ENCODE results near the gene RAPGEF5.

Gene RAPGEF5

GRCh38 chr7:22387583-22387982, 30.6 kb upstream of the RAPGEF5 start:
- Histone ChIP-seq H3K4me2 (ENCODE audit: low read depth, low read length) (no peak overlapping the region), H3K27ac (ENCODE audit: low read length) (no peak overlapping the region), H3K9me3 (replicated peaks; ENCODE audit: insufficient read depth, low read length) (no peaks in the 10 kb centered on the region), H3K36me3 (replicated peaks; ENCODE audit: insufficient read depth, low read length) (no peaks in the 10 kb centered on the region), H3K4me3 (ENCODE audit: low read length) (no peak overlapping the region), H3K4me1 (ENCODE audit: low read length) (no peaks in the 10 kb centered on the region), H4K20me1 (ENCODE audit: insufficient read depth, low read length) (no peaks in the 10 kb centered on the region), H3K9me2 (replicated peaks; ENCODE audit: insufficient read depth, low read length) (no peaks in the 10 kb centered on the region), H3F3A (ENCODE audit: insufficient read depth, low read length) (no peaks in the 10 kb centered on the region), H3K27me3 (replicated peaks; ENCODE audit: insufficient read depth, low read length) (no peaks in the 10 kb centered on the region), H2AFZ (ENCODE audit: low read length) (no peak overlapping the region), H3K9ac (ENCODE audit: low read length) (no peak overlapping the region), H3K79me2 (ENCODE audit: low read length) (no peaks in the 10 kb centered on the region)
- DNase-seq: no peak
- TF ChIP-seq CTCF (IDR thresholded peaks at IDR 0.05; ENCODE audit: low read length): no peak
- TF ChIP-seq EZH2 (optimal IDR thresholded peaks at IDR 0.05; ENCODE audit: low read depth, low read length): no peak
- TF ChIP-seq EZH2phosphoT487 (IDR thresholded peaks at IDR 0.05; ENCODE audit: low read length): no peak

DNA sequence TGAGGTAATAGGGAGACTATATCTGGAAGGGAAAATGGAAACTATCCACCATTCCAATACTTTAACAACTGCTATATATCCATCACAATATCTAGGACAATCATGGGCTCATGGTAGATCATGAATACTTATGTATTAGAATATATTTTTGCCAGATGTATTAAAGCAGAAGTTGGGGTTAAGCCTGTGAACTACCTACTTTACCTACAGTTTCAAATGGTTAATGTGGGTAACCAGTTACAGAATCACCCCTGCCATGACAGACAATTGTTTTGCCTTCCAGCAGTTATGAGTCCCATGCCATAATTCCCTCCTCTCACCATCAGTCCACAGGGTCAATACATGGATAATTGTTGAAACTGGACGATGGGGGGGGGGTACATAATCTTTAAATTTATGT, 29.9 kb upstream of the RAPGEF5 start:
- H3K4me3 ChIP-seq (ENCODE audit: low read length): no peak overlapping the region
- no peaks in the 10 kb centered on the region for H4K20me1 ChIP-seq (ENCODE audit: insufficient read depth, low read length)
- no peak overlapping the region for H3K4me2 ChIP-seq (ENCODE audit: low read depth, low read length)
- no peaks in the 10 kb centered on the region for H3F3A ChIP-seq (ENCODE audit: insufficient read depth, low read length)
- TF ChIP-seq CTCF (IDR thresholded peaks at IDR 0.05; ENCODE audit: low read length) (no peak), EZH2 (optimal IDR thresholded peaks at IDR 0.05; ENCODE audit: low read depth, low read length) (no peak), EZH2phosphoT487 (IDR thresholded peaks at IDR 0.05; ENCODE audit: low read length) (no peak)
- no peak overlapping the region for H3K27ac ChIP-seq (ENCODE audit: low read length)
- H3K27me3 ChIP-seq (replicated peaks; ENCODE audit: insufficient read depth, low read length): no peaks in the 10 kb centered on the region
- no peak overlapping the region for H2AFZ ChIP-seq (ENCODE audit: low read length)
- no peaks in the 10 kb centered on the region for H3K36me3 ChIP-seq (replicated peaks; ENCODE audit: insufficient read depth, low read length)
- no peaks in the 10 kb centered on the region for H3K79me2 ChIP-seq (ENCODE audit: low read length)
- no peaks in the 10 kb centered on the region for H3K9me3 ChIP-seq (replicated peaks; ENCODE audit: insufficient read depth, low read length)
- H3K4me1 ChIP-seq (ENCODE audit: low read length): no peaks in the 10 kb centered on the region
- H3K9me2 ChIP-seq (replicated peaks; ENCODE audit: insufficient read depth, low read length): no peaks in the 10 kb centered on the region
- no peak for DNase-seq
- H3K9ac ChIP-seq (ENCODE audit: low read length): no peak overlapping the region

GRCh38 chr7:22386206-22386858, 29.4 kb upstream of the RAPGEF5 start:
- H3K79me2 ChIP-seq (ENCODE audit: low read length): no peaks in the 10 kb centered on the region
- no peaks in the 10 kb centered on the region for H3K9me2 ChIP-seq (replicated peaks; ENCODE audit: insufficient read depth, low read length)
- H3K9ac ChIP-seq (ENCODE audit: low read length): no peak overlapping the region
- DNase-seq: no peak
- H3K27me3 ChIP-seq (replicated peaks; ENCODE audit: insufficient read depth, low read length): no peaks in the 10 kb centered on the region
- TF ChIP-seq EZH2phosphoT487 (IDR thresholded peaks at IDR 0.05; ENCODE audit: low read length) (no peak), EZH2 (optimal IDR thresholded peaks at IDR 0.05; ENCODE audit: low read depth, low read length) (no peak), CTCF (IDR thresholded peaks at IDR 0.05; ENCODE audit: low read length) (no peak)
- no peaks in the 10 kb centered on the region for H3K36me3 ChIP-seq (replicated peaks; ENCODE audit: insufficient read depth, low read length)
- no peaks in the 10 kb centered on the region for H3K4me1 ChIP-seq (ENCODE audit: low read length)
- no peak overlapping the region for H2AFZ ChIP-seq (ENCODE audit: low read length)
- H3K4me2 ChIP-seq (ENCODE audit: low read depth, low read length): no peak overlapping the region
- H3K9me3 ChIP-seq (replicated peaks; ENCODE audit: insufficient read depth, low read length): no peaks in the 10 kb centered on the region
- no peaks in the 10 kb centered on the region for H3F3A ChIP-seq (ENCODE audit: insufficient read depth, low read length)
- H4K20me1 ChIP-seq (ENCODE audit: insufficient read depth, low read length): no peaks in the 10 kb centered on the region
- no peak overlapping the region for H3K4me3 ChIP-seq (ENCODE audit: low read length)
- no peak overlapping the region for H3K27ac ChIP-seq (ENCODE audit: low read length)
